Uterus (tissue), 2 donors: ENCODE results near the gene PTPMT1.

ENCODE experiments used
- POLR2A ChIP-seq, 2 donors: fragments of 450-650 bp; IDR thresholded peaks; one replicate each; pipeline ENCODE4 v1.6.1; 2016; ENCODE audit warnings: antibody characterized with exemption in 2 of 2, mild to moderate bottlenecking in 1 of 2, moderate library complexity in 1 of 2
- TF ChIP-seq, protein P1 (sequence below), 4 experiments: fragments of 200-600 bp in 2 of 4; fragments of 450-650 bp in 2 of 4; sonication (generic) in 2 of 4; IDR thresholded peaks; one replicate each; pipeline ENCODE4 v1.5.1; 2016 to 2019; ENCODE audit warnings: antibody characterized with exemption in 4 of 4, mild to moderate bottlenecking in 2 of 4, moderate library complexity in 1 of 4

DNA sequence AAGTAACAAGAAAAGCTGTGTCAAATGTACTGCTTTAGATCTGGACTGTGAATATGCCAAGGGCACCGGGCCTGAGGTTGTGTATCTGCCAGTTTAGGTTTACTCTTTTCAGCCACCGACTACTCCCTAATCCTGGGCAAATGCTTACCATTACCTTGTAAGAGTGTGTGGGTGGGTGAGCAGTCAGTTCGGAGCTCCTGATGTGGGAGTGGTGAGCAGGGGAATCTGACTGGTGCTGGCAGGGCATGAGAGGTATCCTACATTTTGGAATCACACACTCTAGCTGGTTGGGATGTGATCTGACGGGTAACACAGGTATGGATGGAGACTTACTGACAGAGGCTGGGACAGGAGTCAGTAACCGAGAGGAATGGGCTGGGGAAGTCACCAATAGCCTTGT is 18.4 kb downstream of the PTPMT1 start:
- TF ChIP-seq, protein P1, sequence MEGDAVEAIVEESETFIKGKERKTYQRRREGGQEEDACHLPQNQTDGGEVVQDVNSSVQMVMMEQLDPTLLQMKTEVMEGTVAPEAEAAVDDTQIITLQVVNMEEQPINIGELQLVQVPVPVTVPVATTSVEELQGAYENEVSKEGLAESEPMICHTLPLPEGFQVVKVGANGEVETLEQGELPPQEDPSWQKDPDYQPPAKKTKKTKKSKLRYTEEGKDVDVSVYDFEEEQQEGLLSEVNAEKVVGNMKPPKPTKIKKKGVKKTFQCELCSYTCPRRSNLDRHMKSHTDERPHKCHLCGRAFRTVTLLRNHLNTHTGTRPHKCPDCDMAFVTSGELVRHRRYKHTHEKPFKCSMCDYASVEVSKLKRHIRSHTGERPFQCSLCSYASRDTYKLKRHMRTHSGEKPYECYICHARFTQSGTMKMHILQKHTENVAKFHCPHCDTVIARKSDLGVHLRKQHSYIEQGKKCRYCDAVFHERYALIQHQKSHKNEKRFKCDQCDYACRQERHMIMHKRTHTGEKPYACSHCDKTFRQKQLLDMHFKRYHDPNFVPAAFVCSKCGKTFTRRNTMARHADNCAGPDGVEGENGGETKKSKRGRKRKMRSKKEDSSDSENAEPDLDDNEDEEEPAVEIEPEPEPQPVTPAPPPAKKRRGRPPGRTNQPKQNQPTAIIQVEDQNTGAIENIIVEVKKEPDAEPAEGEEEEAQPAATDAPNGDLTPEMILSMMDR (IDR thresholded peaks at IDR 0.05), result no peak
- TF ChIP-seq POLR2A (IDR thresholded peaks at IDR 0.05), result no peak
